Measurements from ENCODE around the gene ATG9B. TPM values are rescaled to one million over a fixed set of nuclear protein-coding genes. Genes with fewer than 3 reads are reported as not detected.

ATG9B gene
- total and polyA plus RNA-seq, 2 experiments from 2014 or later: 0.80 to 2.4 TPM

GRCh38 chr7:151017370-151017952 is 6.8 kb downstream of the ATG9B start:
- TF ChIP-seq EZH2phosphoT487 (IDR thresholded peaks at IDR 0.05; ENCODE audit: low read depth, severe bottlenecking, unreplicated experiment) (no peak), CTCF (IDR thresholded peaks at IDR 0.05; ENCODE audit: poor library complexity) (no peak), EZH2 (IDR thresholded peaks at IDR 0.05; ENCODE audit: borderline replicate concordance) (no peak)
- Histone ChIP-seq H3K36me3 (replicated peaks; ENCODE audit: insufficient read depth, low read depth) (no peaks in the 10 kb centered on the region), H3K4me1 (ENCODE audit: insufficient read depth) (peaks cover 27% of the 10 kb centered on the region), H3K4me3 (no peak overlapping the region), H3K9me3 (ENCODE audit: low read depth) (no peaks in the 10 kb centered on the region), H4K20me1 (ENCODE audit: insufficient read depth, poor library complexity, severe bottlenecking) (no peaks in the 10 kb centered on the region), H3K27me3 (peaks cover 33% of the 10 kb centered on the region), H3K9me2 (replicated peaks; ENCODE audit: insufficient read depth) (no peaks in the 10 kb centered on the region), H2AFZ (no peak overlapping the region), H3K4me2 (peak overlapping the region; percentile 78), H3K79me2 (no peaks in the 10 kb centered on the region), H3K27ac (no peak overlapping the region)
- 64% methylated on average over 13 of the region's 13 CpGs for WGBS (ENCODE audit: low lambda C conversion rate, missing lambda C conversion rate)
- DNase-seq (ENCODE audit: low spot score): no peak

- no peak overlapping the region for H3K27ac ChIP-seq
- no peak for DNase-seq (ENCODE audit: low spot score)
- peaks cover 30% of the 10 kb centered on the region for H3K4me1 ChIP-seq (ENCODE audit: insufficient read depth)
- TF ChIP-seq EZH2 (IDR thresholded peaks at IDR 0.05; ENCODE audit: borderline replicate concordance) (no peak), EZH2phosphoT487 (IDR thresholded peaks at IDR 0.05; ENCODE audit: low read depth, severe bottlenecking, unreplicated experiment) (no peak), CTCF (IDR thresholded peaks at IDR 0.05; ENCODE audit: poor library complexity) (no peak)
- 92% methylated on average over 14 of the region's 15 CpGs for WGBS (ENCODE audit: low lambda C conversion rate, missing lambda C conversion rate)
- H3K4me3 ChIP-seq: no peak overlapping the region
- no peaks in the 10 kb centered on the region for H3K9me2 ChIP-seq (replicated peaks; ENCODE audit: insufficient read depth)
- H3K4me2 ChIP-seq: no peak overlapping the region
- no peaks in the 10 kb centered on the region for H3K36me3 ChIP-seq (replicated peaks; ENCODE audit: insufficient read depth, low read depth)
- no peak overlapping the region for H2AFZ ChIP-seq
- no peaks in the 10 kb centered on the region for H3K79me2 ChIP-seq
- no peaks in the 10 kb centered on the region for H4K20me1 ChIP-seq (ENCODE audit: insufficient read depth, poor library complexity, severe bottlenecking)
- H3K27me3 ChIP-seq: peaks cover 33% of the 10 kb centered on the region
- no peaks in the 10 kb centered on the region for H3K9me3 ChIP-seq (ENCODE audit: low read depth)
Observed at GRCh38 chr7:151016942-151017341, 7.4 kb downstream of the ATG9B start.

- Histone ChIP-seq H3K27me3 (peaks cover 33% of the 10 kb centered on the region), H3K9me2 (replicated peaks; ENCODE audit: insufficient read depth) (no peaks in the 10 kb centered on the region), H3K36me3 (replicated peaks; ENCODE audit: insufficient read depth, low read depth) (no peaks in the 10 kb centered on the region), H3K4me3 (no peak overlapping the region), H3K79me2 (no peaks in the 10 kb centered on the region), H3K4me1 (ENCODE audit: insufficient read depth) (peaks cover 33% of the 10 kb centered on the region), H4K20me1 (ENCODE audit: insufficient read depth, poor library complexity, severe bottlenecking) (no peaks in the 10 kb centered on the region), H3K4me2 (no peak overlapping the region), H3K27ac (no peak overlapping the region), H2AFZ (no peak overlapping the region), H3K9me3 (ENCODE audit: low read depth) (no peaks in the 10 kb centered on the region)
- DNase-seq (ENCODE audit: low spot score): no peak
- WGBS (ENCODE audit: low lambda C conversion rate, missing lambda C conversion rate): 90% methylated on average over 7 of the region's 8 CpGs
- no peak for TF ChIP-seq EZH2phosphoT487 (IDR thresholded peaks at IDR 0.05; ENCODE audit: low read depth, severe bottlenecking, unreplicated experiment)
- no peak for TF ChIP-seq EZH2 (IDR thresholded peaks at IDR 0.05; ENCODE audit: borderline replicate concordance)
- no peak for TF ChIP-seq CTCF (IDR thresholded peaks at IDR 0.05; ENCODE audit: poor library complexity)
Observed at GRCh38 chr7:151016505-151016904, 7.8 kb downstream of the ATG9B start.
